Hepatocyte (in vitro differentiated cells): ENCODE results near the gene CSF1R. TPM values are rescaled to one million over a fixed set of nuclear protein-coding genes. Genes with fewer than 3 reads are reported as not detected.

ENCODE experiments used
- DNase-seq: peaks from one replicate; pipeline ENCODE4 v3.0.0-alpha.2; 2016; ENCODE audit warnings: low spot score
- H2AFZ ChIP-seq: fragments of 200-600 bp; sonication (generic); 2 replicates; pipeline ENCODE4 v1.6.0; 2016; ENCODE audit warnings: antibody characterized with exemption, mild to moderate bottlenecking
- H3K27ac ChIP-seq: fragments of 200-600 bp; sonication (generic); 2 replicates; pipeline ENCODE4 v1.5.1; 2016; ENCODE audit warnings: mild to moderate bottlenecking
- H3K27me3 ChIP-seq: fragments of 200-600 bp; sonication (generic); 2 replicates; pipeline ENCODE4 v1.6.1; 2016
- H3K36me3 ChIP-seq: fragments of 200-600 bp; sonication (generic); replicated peaks from 2 replicates; pipeline ENCODE4 v1.5.1; 2016; ENCODE audit warnings: low read depth; ENCODE audit not compliant: insufficient read depth
- H3K4me1 ChIP-seq: fragments of 200-600 bp; sonication (generic); 2 replicates; pipeline ENCODE4 v1.5.1; 2016; ENCODE audit warnings: mild to moderate bottlenecking, moderate library complexity; ENCODE audit not compliant: insufficient read depth
- H3K4me2 ChIP-seq: fragments of 200-600 bp; sonication (generic); 2 replicates; pipeline ENCODE4 v1.6.0; 2016
- H3K4me3 ChIP-seq: fragments of 200-600 bp; sonication (generic); 2 replicates; pipeline ENCODE4 v1.5.1; 2016; ENCODE audit warnings: mild to moderate bottlenecking
- H3K79me2 ChIP-seq: fragments of 200-600 bp; sonication (generic); 2 replicates; pipeline ENCODE4 v1.6.0; 2017; ENCODE audit warnings: mild to moderate bottlenecking
- H3K9me2 ChIP-seq: fragments of 200-600 bp; sonication (generic); replicated peaks from 2 replicates; pipeline ENCODE4 v1.6.0; 2017; ENCODE audit warnings: mild to moderate bottlenecking; ENCODE audit not compliant: insufficient read depth
- H3K9me3 ChIP-seq: fragments of 200-600 bp; sonication (generic); 2 replicates; pipeline ENCODE4 v1.5.1; 2016; ENCODE audit warnings: low read depth, mild to moderate bottlenecking
- H4K20me1 ChIP-seq: fragments of 200-600 bp; sonication (generic); 2 replicates; pipeline ENCODE4 v1.6.0; 2016; ENCODE audit warnings: mild to moderate bottlenecking; ENCODE audit not compliant: insufficient read depth, poor library complexity, severe bottlenecking
- EZH2 ChIP-seq: fragments of 200-600 bp; sonication (generic); IDR thresholded peaks from 2 replicates; pipeline ENCODE4 v1.6.1; 2016; ENCODE audit warnings: antibody characterized with exemption, mild to moderate bottlenecking, borderline replicate concordance
- EZH2phosphoT487 ChIP-seq: fragments of 200-600 bp; sonication (generic); IDR thresholded peaks from one replicate; pipeline ENCODE4 v1.6.1; 2018; ENCODE audit warnings: antibody characterized with exemption, mild to moderate bottlenecking, low read depth, moderate library complexity; ENCODE audit not compliant: unreplicated experiment, severe bottlenecking
- WGBS: methylation state at CpG from one replicate; pipeline ENCODE4 v1.1.6; 2016; ENCODE audit warnings: low lambda C conversion rate; ENCODE audit errors: missing lambda C conversion rate; 5-methylcytosine and 5-hydroxymethylcytosine counted together
- polyA plus RNA-seq: library from polyadenylated mRNA; unstranded; fragments of >200 nt; fragmentation: Nextera tagmentation; extraction: Ambion mirVana; gene quantifications from 2 replicates; pipeline ENCODE4 v1.2.1, GENCODE V29; 2016
- total RNA-seq: library from RNA; depleted of rRNA; stranded (reverse); fragments of >200 nt; gene quantifications from 2 replicates; pipeline ENCODE4 v1.2.3, GENCODE V29; 2014
- TF ChIP-seq, protein P1 (sequence below): fragments of 200-600 bp; sonication (generic); IDR thresholded peaks from 2 replicates; pipeline ENCODE4 v1.5.1; 2016; ENCODE audit warnings: antibody characterized with exemption, mild to moderate bottlenecking; ENCODE audit not compliant: poor library complexity

Gene CSF1R
- total and polyA plus RNA-seq, 2 experiments from 2014 or later, result 3.6 to 4.7 TPM

GRCh38 chr5:150101023-150101422, 14.7 kb upstream of the CSF1R start:
- Histone ChIP-seq H3K27ac (no peak overlapping the region), H3K4me3 (no peak overlapping the region), H3K9me2 (no peaks in the 10 kb centered on the region), H3K27me3 (no peaks in the 10 kb centered on the region), H3K4me2 (no peak overlapping the region), H3K36me3 (no peaks in the 10 kb centered on the region), H4K20me1 (no peaks in the 10 kb centered on the region), H3K79me2 (no peaks in the 10 kb centered on the region), H3K9me3 (no peaks in the 10 kb centered on the region), H3K4me1 (no peaks in the 10 kb centered on the region), H2AFZ (no peak overlapping the region)
- WGBS, result 81% methylated on average over 6 of the region's 6 CpGs
- TF ChIP-seq EZH2 (no peak), EZH2phosphoT487 (no peak)
- TF ChIP-seq, protein P1, sequence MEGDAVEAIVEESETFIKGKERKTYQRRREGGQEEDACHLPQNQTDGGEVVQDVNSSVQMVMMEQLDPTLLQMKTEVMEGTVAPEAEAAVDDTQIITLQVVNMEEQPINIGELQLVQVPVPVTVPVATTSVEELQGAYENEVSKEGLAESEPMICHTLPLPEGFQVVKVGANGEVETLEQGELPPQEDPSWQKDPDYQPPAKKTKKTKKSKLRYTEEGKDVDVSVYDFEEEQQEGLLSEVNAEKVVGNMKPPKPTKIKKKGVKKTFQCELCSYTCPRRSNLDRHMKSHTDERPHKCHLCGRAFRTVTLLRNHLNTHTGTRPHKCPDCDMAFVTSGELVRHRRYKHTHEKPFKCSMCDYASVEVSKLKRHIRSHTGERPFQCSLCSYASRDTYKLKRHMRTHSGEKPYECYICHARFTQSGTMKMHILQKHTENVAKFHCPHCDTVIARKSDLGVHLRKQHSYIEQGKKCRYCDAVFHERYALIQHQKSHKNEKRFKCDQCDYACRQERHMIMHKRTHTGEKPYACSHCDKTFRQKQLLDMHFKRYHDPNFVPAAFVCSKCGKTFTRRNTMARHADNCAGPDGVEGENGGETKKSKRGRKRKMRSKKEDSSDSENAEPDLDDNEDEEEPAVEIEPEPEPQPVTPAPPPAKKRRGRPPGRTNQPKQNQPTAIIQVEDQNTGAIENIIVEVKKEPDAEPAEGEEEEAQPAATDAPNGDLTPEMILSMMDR, result no peak
- no peak for DNase-seq

DNA sequence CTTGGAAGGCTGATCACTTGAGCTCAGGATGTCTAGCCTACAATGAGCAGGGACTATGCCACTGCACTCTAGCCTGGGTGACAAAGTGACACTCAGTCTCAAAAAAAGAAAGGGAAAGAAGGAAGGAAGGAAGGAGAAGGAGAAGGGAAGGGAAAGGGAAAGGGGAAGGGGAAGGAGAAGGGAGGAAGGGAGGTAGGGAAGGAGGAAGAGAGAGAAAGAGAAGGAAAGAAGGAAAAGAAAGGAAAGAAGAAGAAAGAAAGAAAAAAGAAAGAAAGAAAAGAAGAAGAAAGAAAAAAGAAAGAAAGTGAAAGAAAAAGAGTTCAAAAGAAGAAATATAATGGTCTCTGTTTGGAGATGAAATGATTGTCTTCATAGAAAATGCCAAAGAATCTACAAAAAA, 10.8 kb upstream of the CSF1R start:
- Histone ChIP-seq H3K9me3 (no peaks in the 10 kb centered on the region), H3K9me2 (no peaks in the 10 kb centered on the region), H3K27me3 (no peaks in the 10 kb centered on the region), H4K20me1 (no peaks in the 10 kb centered on the region), H2AFZ (no peak overlapping the region), H3K4me1 (no peaks in the 10 kb centered on the region), H3K27ac (no peak overlapping the region), H3K36me3 (no peaks in the 10 kb centered on the region), H3K4me2 (no peak overlapping the region), H3K4me3 (no peak overlapping the region), H3K79me2 (no peaks in the 10 kb centered on the region)
- TF ChIP-seq, protein P1, result no peak
- no peak for TF ChIP-seq EZH2
- TF ChIP-seq EZH2phosphoT487, result no peak
- no peak for DNase-seq

- Histone ChIP-seq H3K79me2 (no peaks in the 10 kb centered on the region), H3K36me3 (no peaks in the 10 kb centered on the region), H4K20me1 (no peaks in the 10 kb centered on the region), H3K27me3 (no peaks in the 10 kb centered on the region), H3K4me3 (no peak overlapping the region), H3K4me2 (no peak overlapping the region), H3K9me2 (no peaks in the 10 kb centered on the region), H3K9me3 (no peaks in the 10 kb centered on the region), H3K27ac (no peak overlapping the region), H3K4me1 (no peaks in the 10 kb centered on the region), H2AFZ (no peak overlapping the region)
- 74% methylated on average over 3 of the region's 3 CpGs for WGBS
- TF ChIP-seq EZH2phosphoT487 (no peak), EZH2 (no peak)
- TF ChIP-seq, protein P1, result no peak
- no peak for DNase-seq
These were observed 5.9 kb upstream of the CSF1R start for GRCh38 chr5:150092159-150092787.
